GM23338 (cell line): ENCODE results near the gene TCP11L2. TPM values are rescaled to one million over a fixed set of nuclear protein-coding genes. Genes with fewer than 3 reads are reported as not detected.

Experiments
- ATAC-seq: fragments of 200-7000 bp; cut with Tn5 transposase; 3 replicates; pipeline ENCODE4 v1.9.1; 2020
- DNase-seq: peaks from one replicate; pipeline ENCODE4 v3.0.0-alpha.2; 2015; ENCODE audit warnings: low spot score
- H2AFZ ChIP-seq: fragments of 200-600 bp; sonication (generic); 2 replicates; pipeline ENCODE4 v1.8.0; 2016; ENCODE audit warnings: antibody characterized with exemption, mild to moderate bottlenecking, moderate library complexity
- H3F3A ChIP-seq: fragments of 200-600 bp; sonication (generic); replicated peaks from 2 replicates; pipeline ENCODE4 v1.8.0; 2017; ENCODE audit warnings: antibody characterized with exemption, mixed run types, low read depth
- H3K27ac ChIP-seq: fragments of 200-600 bp; sonication (generic); 2 replicates; pipeline ENCODE4 v1.6.1; 2016; ENCODE audit warnings: low read depth
- H3K27me3 ChIP-seq: fragments of 200-600 bp; sonication (generic); 2 replicates; pipeline ENCODE4 v1.8.0; 2016; ENCODE audit warnings: mild to moderate bottlenecking, mixed run types, moderate library complexity; ENCODE audit not compliant: insufficient read depth
- H3K36me3 ChIP-seq: fragments of 200-600 bp; sonication (generic); 2 replicates; pipeline ENCODE4 v1.8.0; 2016; ENCODE audit warnings: mild to moderate bottlenecking; ENCODE audit not compliant: insufficient read depth
- H3K4me1 ChIP-seq: fragments of 200-600 bp; sonication (generic); 2 replicates; pipeline ENCODE4 v1.8.0; 2016; ENCODE audit warnings: mild to moderate bottlenecking, moderate library complexity; ENCODE audit not compliant: insufficient read depth
- H3K4me2 ChIP-seq: fragments of 200-600 bp; sonication (generic); 2 replicates; pipeline ENCODE4 v1.7.1; 2017; ENCODE audit warnings: mixed run types
- H3K4me3 ChIP-seq: fragments of 200-600 bp; sonication (generic); 2 replicates; pipeline ENCODE4 v1.6.1; 2016; ENCODE audit warnings: mixed run types
- H3K79me2 ChIP-seq: fragments of 200-600 bp; sonication (generic); replicated peaks from 2 replicates; pipeline ENCODE4 v1.8.0; 2017; ENCODE audit warnings: mild to moderate bottlenecking; ENCODE audit not compliant: insufficient read depth
- H3K9me2 ChIP-seq: fragments of 200-600 bp; sonication (generic); 2 replicates; pipeline ENCODE4 v1.8.0; 2017; ENCODE audit not compliant: insufficient read depth
- H4K20me1 ChIP-seq: fragments of 200-600 bp; sonication (generic); replicated peaks from 2 replicates; pipeline ENCODE4 v1.8.0; 2017; ENCODE audit warnings: mild to moderate bottlenecking; ENCODE audit not compliant: insufficient read depth
- H3K27ac Mint-ChIP-seq: 2 replicates; pipeline ENCODE4 v1.8.0; 2020; ENCODE audit warnings: inconsistent platforms, mild to moderate bottlenecking, moderate library complexity, mixed read lengths
- H3K27me3 Mint-ChIP-seq: 3 replicates; pipeline ENCODE4 v1.8.0; 2022; ENCODE audit warnings: low read depth, mild to moderate bottlenecking, moderate library complexity, mixed read lengths, inconsistent platforms; ENCODE audit not compliant: insufficient read depth, poor library complexity
- H3K36me3 Mint-ChIP-seq: 3 replicates; pipeline ENCODE4 v1.8.0; 2021; ENCODE audit warnings: low read depth, mild to moderate bottlenecking, inconsistent platforms, moderate library complexity, mixed read lengths
- H3K4me1 Mint-ChIP-seq: 3 replicates; pipeline ENCODE4 v1.8.0; 2020; ENCODE audit warnings: mild to moderate bottlenecking, inconsistent platforms, mixed read lengths
- H3K4me3 Mint-ChIP-seq: 3 replicates; pipeline ENCODE4 v1.8.0; 2021; ENCODE audit warnings: moderate library complexity, mild to moderate bottlenecking, inconsistent platforms, mixed read lengths
- H3K9me3 Mint-ChIP-seq: 3 replicates; pipeline ENCODE4 v1.8.0; 2020; ENCODE audit warnings: moderate library complexity, mild to moderate bottlenecking, inconsistent platforms, mixed read lengths
- CREB1 ChIP-seq: fragments of 250-450 bp; sonication (Bioruptor Pico); IDR thresholded peaks from 2 replicates; pipeline ENCODE4 v1.5.0; 2020; ENCODE audit warnings: low read depth, mild to moderate bottlenecking, moderate library complexity
- EZH2 ChIP-seq: fragments of 200-600 bp; sonication (generic); IDR thresholded peaks from one replicate; pipeline ENCODE4 v1.8.0; 2017; ENCODE audit warnings: antibody characterized with exemption, mild to moderate bottlenecking, low read depth; ENCODE audit not compliant: unreplicated experiment
- EZH2phosphoT487 ChIP-seq: fragments of 200-600 bp; sonication (generic); IDR thresholded peaks from one replicate; pipeline ENCODE4 v1.8.1; 2018; ENCODE audit warnings: antibody characterized with exemption; ENCODE audit not compliant: unreplicated experiment
- JUNB ChIP-seq: IDR thresholded peaks from one replicate; pipeline ENCODE4 v1.6.1; 2016; ENCODE audit warnings: antibody characterized with exemption; ENCODE audit not compliant: unreplicated experiment
- NANOG ChIP-seq: IDR thresholded peaks from 2 replicates; pipeline ENCODE4 v1.6.1; 2016; ENCODE audit warnings: antibody characterized with exemption, borderline replicate concordance
- POLR2AphosphoS5 ChIP-seq: IDR thresholded peaks from 2 replicates; pipeline ENCODE4 v1.6.1; 2016; ENCODE audit warnings: antibody characterized with exemption, low read depth
- REST ChIP-seq: IDR thresholded peaks from one replicate; pipeline ENCODE4 v1.6.1; 2018; ENCODE audit warnings: antibody characterized with exemption; ENCODE audit not compliant: unreplicated experiment
- STAT1 ChIP-seq: IDR thresholded peaks from one replicate; pipeline ENCODE4 v1.6.1; 2016; ENCODE audit warnings: antibody characterized with exemption; ENCODE audit not compliant: unreplicated experiment
- ZNF114 ChIP-seq: fragments of 250-450 bp; sonication (Bioruptor Pico); IDR thresholded peaks from 2 replicates; pipeline ENCODE4 v1.5.0; 2020; ENCODE audit warnings: mild to moderate bottlenecking, moderate library complexity
- ZNF331 ChIP-seq: fragments of 250-450 bp; sonication (Bioruptor Pico); IDR thresholded peaks from 2 replicates; pipeline ENCODE4 v1.5.0; 2020; ENCODE audit warnings: low read depth, mild to moderate bottlenecking, moderate library complexity
- polyA plus RNA-seq: library from polyadenylated mRNA; unstranded; fragments of >200 nt; fragmentation: Nextera tagmentation; extraction: Ambion mirVana; gene quantifications from 2 replicates; pipeline ENCODE4 v1.2.1, GENCODE V29; 2016
- total RNA-seq: library from RNA; depleted of rRNA; stranded (reverse); fragments of >200 nt; shearing (Covaris generic); gene quantifications from 2 replicates; pipeline ENCODE4 v1.2.3, GENCODE V29; 2014
- TF ChIP-seq, protein P1 (sequence below): fragments of 250-450 bp; sonication (Bioruptor Pico); IDR thresholded peaks from 2 replicates; pipeline ENCODE4 v1.5.0; 2020; ENCODE audit warnings: mild to moderate bottlenecking, moderate library complexity

TCP11L2 gene
- total and polyA plus RNA-seq, 2 experiments from 2014 or later: 1.4 to 4.4 TPM

DNA sequence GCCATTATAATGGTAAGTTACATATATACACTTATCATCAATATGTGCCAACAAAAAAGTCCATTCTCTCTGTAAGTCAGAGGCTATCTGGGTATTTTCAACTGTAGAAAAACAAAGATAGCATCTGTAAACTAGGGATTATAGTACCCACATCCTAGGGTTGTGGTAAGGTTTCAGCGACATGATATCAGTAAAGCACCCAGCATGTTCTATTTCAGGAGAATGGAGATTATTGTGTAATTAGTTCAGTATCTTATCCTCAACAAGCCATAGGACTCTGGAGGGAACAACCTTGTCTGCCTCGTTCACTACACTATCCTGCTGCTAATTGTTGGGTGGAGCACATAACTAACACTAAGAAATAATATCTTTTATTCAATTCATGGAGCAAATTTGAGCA, 35.0 kb upstream of the TCP11L2 start:
- Histone ChIP-seq H2AFZ (no peak overlapping the region), H4K20me1 (no peaks in the 10 kb centered on the region), H3K79me2 (no peaks in the 10 kb centered on the region), H3K27ac (no peak overlapping the region), H3K4me3 (no peak overlapping the region), H3K9me2 (no peaks in the 10 kb centered on the region), H3F3A (no peaks in the 10 kb centered on the region), H3K27me3 (no peaks in the 10 kb centered on the region), H3K4me2 (no peak overlapping the region), H3K36me3 (no peaks in the 10 kb centered on the region), H3K4me1 (no peaks in the 10 kb centered on the region)
- H3K27me3 Mint-ChIP-seq: no peaks in the 10 kb centered on the region
- ATAC-seq (no peak), DNase-seq (no peak)
- no peaks in the 10 kb centered on the region for H3K4me1 Mint-ChIP-seq
- no peaks in the 10 kb centered on the region for H3K36me3 Mint-ChIP-seq
- H3K4me3 Mint-ChIP-seq: no peak overlapping the region
- no peaks in the 10 kb centered on the region for H3K9me3 Mint-ChIP-seq
- H3K27ac Mint-ChIP-seq: no peak overlapping the region
- TF ChIP-seq EZH2phosphoT487 (no peak), NANOG (no peak), STAT1 (no peak), POLR2AphosphoS5 (no peak), EZH2 (no peak)

GRCh38 chr12:106269150-106269771, 33.3 kb upstream of the TCP11L2 start:
- no peaks in the 10 kb centered on the region for H3K27me3 Mint-ChIP-seq
- H2AFZ ChIP-seq: no peak overlapping the region
- TF ChIP-seq, protein P1, sequence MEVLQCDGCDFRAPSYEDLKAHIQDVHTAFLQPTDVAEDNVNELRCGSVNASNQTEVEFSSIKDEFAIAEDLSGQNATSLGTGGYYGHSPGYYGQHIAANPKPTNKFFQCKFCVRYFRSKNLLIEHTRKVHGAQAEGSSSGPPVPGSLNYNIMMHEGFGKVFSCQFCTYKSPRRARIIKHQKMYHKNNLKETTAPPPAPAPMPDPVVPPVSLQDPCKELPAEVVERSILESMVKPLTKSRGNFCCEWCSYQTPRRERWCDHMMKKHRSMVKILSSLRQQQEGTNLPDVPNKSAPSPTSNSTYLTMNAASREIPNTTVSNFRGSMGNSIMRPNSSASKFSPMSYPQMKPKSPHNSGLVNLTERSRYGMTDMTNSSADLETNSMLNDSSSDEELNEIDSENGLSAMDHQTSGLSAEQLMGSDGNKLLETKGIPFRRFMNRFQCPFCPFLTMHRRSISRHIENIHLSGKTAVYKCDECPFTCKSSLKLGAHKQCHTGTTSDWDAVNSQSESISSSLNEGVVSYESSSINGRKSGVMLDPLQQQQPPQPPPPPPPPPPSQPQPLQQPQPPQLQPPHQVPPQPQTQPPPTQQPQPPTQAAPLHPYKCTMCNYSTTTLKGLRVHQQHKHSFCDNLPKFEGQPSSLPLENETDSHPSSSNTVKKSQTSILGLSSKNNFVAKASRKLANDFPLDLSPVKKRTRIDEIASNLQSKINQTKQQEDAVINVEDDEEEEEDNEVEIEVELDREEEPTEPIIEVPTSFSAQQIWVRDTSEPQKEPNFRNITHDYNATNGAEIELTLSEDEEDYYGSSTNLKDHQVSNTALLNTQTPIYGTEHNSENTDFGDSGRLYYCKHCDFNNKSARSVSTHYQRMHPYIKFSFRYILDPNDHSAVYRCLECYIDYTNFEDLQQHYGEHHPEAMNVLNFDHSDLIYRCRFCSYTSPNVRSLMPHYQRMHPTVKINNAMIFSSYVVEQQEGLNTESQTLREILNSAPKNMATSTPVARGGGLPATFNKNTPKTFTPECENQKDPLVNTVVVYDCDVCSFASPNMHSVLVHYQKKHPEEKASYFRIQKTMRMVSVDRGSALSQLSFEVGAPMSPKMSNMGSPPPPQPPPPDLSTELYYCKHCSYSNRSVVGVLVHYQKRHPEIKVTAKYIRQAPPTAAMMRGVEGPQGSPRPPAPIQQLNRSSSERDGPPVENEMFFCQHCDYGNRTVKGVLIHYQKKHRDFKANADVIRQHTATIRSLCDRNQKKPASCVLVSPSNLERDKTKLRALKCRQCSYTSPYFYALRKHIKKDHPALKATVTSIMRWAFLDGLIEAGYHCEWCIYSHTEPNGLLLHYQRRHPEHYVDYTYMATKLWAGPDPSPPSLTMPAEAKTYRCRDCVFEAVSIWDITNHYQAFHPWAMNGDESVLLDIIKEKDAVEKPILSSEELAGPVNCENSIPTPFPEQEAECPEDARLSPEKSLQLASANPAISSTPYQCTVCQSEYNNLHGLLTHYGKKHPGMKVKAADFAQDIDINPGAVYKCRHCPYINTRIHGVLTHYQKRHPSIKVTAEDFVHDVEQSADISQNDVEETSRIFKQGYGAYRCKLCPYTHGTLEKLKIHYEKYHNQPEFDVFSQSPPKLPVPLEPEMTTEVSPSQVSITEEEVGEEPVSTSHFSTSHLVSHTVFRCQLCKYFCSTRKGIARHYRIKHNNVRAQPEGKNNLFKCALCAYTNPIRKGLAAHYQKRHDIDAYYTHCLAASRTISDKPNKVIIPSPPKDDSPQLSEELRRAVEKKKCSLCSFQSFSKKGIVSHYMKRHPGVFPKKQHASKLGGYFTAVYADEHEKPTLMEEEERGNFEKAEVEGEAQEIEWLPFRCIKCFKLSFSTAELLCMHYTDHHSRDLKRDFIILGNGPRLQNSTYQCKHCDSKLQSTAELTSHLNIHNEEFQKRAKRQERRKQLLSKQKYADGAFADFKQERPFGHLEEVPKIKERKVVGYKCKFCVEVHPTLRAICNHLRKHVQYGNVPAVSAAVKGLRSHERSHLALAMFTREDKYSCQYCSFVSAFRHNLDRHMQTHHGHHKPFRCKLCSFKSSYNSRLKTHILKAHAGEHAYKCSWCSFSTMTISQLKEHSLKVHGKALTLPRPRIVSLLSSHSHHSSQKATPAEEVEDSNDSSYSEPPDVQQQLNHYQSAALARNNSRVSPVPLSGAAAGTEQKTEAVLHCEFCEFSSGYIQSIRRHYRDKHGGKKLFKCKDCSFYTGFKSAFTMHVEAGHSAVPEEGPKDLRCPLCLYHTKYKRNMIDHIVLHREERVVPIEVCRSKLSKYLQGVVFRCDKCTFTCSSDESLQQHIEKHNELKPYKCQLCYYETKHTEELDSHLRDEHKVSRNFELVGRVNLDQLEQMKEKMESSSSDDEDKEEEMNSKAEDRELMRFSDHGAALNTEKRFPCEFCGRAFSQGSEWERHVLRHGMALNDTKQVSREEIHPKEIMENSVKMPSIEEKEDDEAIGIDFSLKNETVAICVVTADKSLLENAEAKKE (CRISPR knock-in tag): no peak
- TF ChIP-seq EZH2phosphoT487: no peak
- TF ChIP-seq CREB1 (CRISPR knock-in tag): no peak
- no peak for TF ChIP-seq ZNF114
- TF ChIP-seq EZH2: no peak
- TF ChIP-seq STAT1: no peak
- TF ChIP-seq REST: no peak
- TF ChIP-seq JUNB: no peak
- TF ChIP-seq POLR2AphosphoS5: no peak
- TF ChIP-seq ZNF331 (CRISPR knock-in tag): no peak
- TF ChIP-seq NANOG: no peak

More at GRCh38 chr12:106269150-106269771, 33.3 kb upstream of the TCP11L2 start:
- Mint-ChIP-seq H3K36me3 (no peaks in the 10 kb centered on the region), H3K4me3 (no peak overlapping the region), H3K9me3 (no peaks in the 10 kb centered on the region), H3K27ac (no peak overlapping the region; the same call in 1 of the 2 replicates), H3K4me1 (no peaks in the 10 kb centered on the region)
- DNase-seq (no peak), ATAC-seq (no peak)
- H3K9me2 ChIP-seq: no peaks in the 10 kb centered on the region
- H3F3A ChIP-seq: no peaks in the 10 kb centered on the region
- H3K79me2 ChIP-seq: no peaks in the 10 kb centered on the region
- no peaks in the 10 kb centered on the region for H3K4me1 ChIP-seq
- H3K27ac ChIP-seq: no peak overlapping the region
- H3K27me3 ChIP-seq: no peaks in the 10 kb centered on the region
- H4K20me1 ChIP-seq: no peaks in the 10 kb centered on the region
- no peaks in the 10 kb centered on the region for H3K36me3 ChIP-seq
- H3K4me2 ChIP-seq: no peak overlapping the region
- H3K4me3 ChIP-seq: no peak overlapping the region
